HepG2 (cell line): Measurements from ENCODE around the gene TK1. TPM values are rescaled to one million over a fixed set of nuclear protein-coding genes. Genes with fewer than 3 reads are reported as not detected.

Source experiments
- AGO1 ChIP-seq: fragments of 200-400 bp; formaldehyde crosslinking; IDR thresholded peaks from 2 replicates; pipeline ENCODE4 v1.6.1; 2017; ENCODE audit warnings: mild to moderate bottlenecking, low read depth, low read length, moderate library complexity; ENCODE audit not compliant: poor library complexity, severe bottlenecking
- GTF3A ChIP-seq: sonication (generic); formaldehyde crosslinking; conservative IDR thresholded peaks from 2 replicates; pipeline ENCODE4 v1.4.0; 2020; ENCODE audit warnings: mild to moderate bottlenecking, missing genetic modification reagents
- KDM3A ChIP-seq: IDR thresholded peaks from 2 replicates; pipeline ENCODE4 v1.6.1; 2018; ENCODE audit warnings: low read depth, missing compliant biosample characterization
- SAFB2 ChIP-seq: sonication (generic); formaldehyde crosslinking; IDR thresholded peaks from 2 replicates; pipeline ENCODE4 v1.5.1; 2020; ENCODE audit warnings: missing genetic modification reagents, low read depth, mild to moderate bottlenecking, borderline replicate concordance
- SCMH1 ChIP-seq: sonication (generic); formaldehyde crosslinking; IDR thresholded peaks from 2 replicates; pipeline ENCODE4 v1.9.0; 2021; ENCODE audit warnings: missing genetic modification reagents, mild to moderate bottlenecking, borderline replicate concordance
- SMAD3 ChIP-seq: sonication (generic); formaldehyde crosslinking; IDR thresholded peaks from 2 replicates; pipeline ENCODE4 v1.4.0; 2020; ENCODE audit warnings: missing genetic modification reagents
- SRSF1 ChIP-seq: fragments of 200-400 bp; formaldehyde crosslinking; optimal IDR thresholded peaks from 2 replicates; pipeline ENCODE3; 2017; ENCODE audit warnings: mild to moderate bottlenecking, low read depth, low read length, moderate library complexity
- ZFP90 ChIP-seq: sonication (generic); formaldehyde crosslinking; IDR thresholded peaks from 2 replicates; pipeline ENCODE4 v1.8.0; 2022; ENCODE audit warnings: missing genetic modification reagents, mild to moderate bottlenecking, inconsistent platforms, borderline replicate concordance
- ZNF207 ChIP-seq: fragments of 450-650 bp; IDR thresholded peaks from 2 replicates; pipeline ENCODE4 v1.6.1; 2016; ENCODE audit warnings: antibody characterized with exemption, borderline replicate concordance
- ZNF547 ChIP-seq: sonication (generic); formaldehyde crosslinking; IDR thresholded peaks from 2 replicates; pipeline ENCODE4 v1.5.1; 2020; ENCODE audit warnings: mild to moderate bottlenecking, missing genetic modification reagents
- ZNF562 ChIP-seq: sonication (generic); formaldehyde crosslinking; IDR thresholded peaks from 2 replicates; pipeline ENCODE4 v1.8.0; 2022; ENCODE audit warnings: missing genetic modification reagents, borderline replicate concordance
- polyA plus RNA-seq, 8 experiments: library from polyadenylated mRNA; depleted of rRNA in 3 of 8; stranded (reverse) in 7 of 8; unstranded in 1 of 8; fragments of >200 nt; fragmentation: Illumina TruSeq in 4 of 8; extraction: Trizol in 4 of 8; gene quantifications; 2 replicates each; pipeline versions ENCODE4 v1.2.1 to v1.2.3, GENCODE V29; 2011 to 2016; ENCODE audit warnings: low read depth in 4 of 8, missing spikeins in 1 of 8, mixed read lengths in 1 of 8; ENCODE audit not compliant: insufficient read depth in 1 of 8
- total RNA-seq, 5 experiments: library from RNA; depleted of rRNA; stranded (reverse); fragments of >200 nt; fragmentation: Illumina TruSeq; extraction: Trizol; gene quantifications; 2 replicates each; pipeline ENCODE4 v1.2.3, GENCODE V29; 2016; ENCODE audit warnings: low read depth in 1 of 5
- TF ChIP-seq, protein P1 (sequence below): IDR thresholded peaks from 2 replicates; pipeline ENCODE4 v1.6.1; 2016; ENCODE audit warnings: mild to moderate bottlenecking, missing biosample characterization, missing genetic modification reagents
- TF ChIP-seq, protein P2 (sequence below): sonication (generic); formaldehyde crosslinking; IDR thresholded peaks from 2 replicates; pipeline ENCODE4 v1.5.1; 2020; ENCODE audit warnings: missing genetic modification reagents, mild to moderate bottlenecking, borderline replicate concordance
- TF ChIP-seq, protein P3 (sequence below): sonication (generic); formaldehyde crosslinking; IDR thresholded peaks from 2 replicates; pipeline ENCODE4 v1.4.0; 2020; ENCODE audit warnings: missing genetic modification reagents
- TF ChIP-seq, protein P4 (sequence below): sonication (generic); formaldehyde crosslinking; IDR thresholded peaks from 2 replicates; pipeline ENCODE4 v1.4.0; 2020; ENCODE audit warnings: mild to moderate bottlenecking, missing genetic modification reagents
- TF ChIP-seq, protein P5 (sequence below): sonication (generic); formaldehyde crosslinking; IDR thresholded peaks from 2 replicates; pipeline ENCODE4 v1.4.0; 2020; ENCODE audit warnings: mild to moderate bottlenecking, missing genetic modification reagents

The TK1 gene
- total and polyA plus RNA-seq, 2 of the 13 experiments (the other 11 are each of a cell fraction or from before 2014, with no cell fraction given) = 45.0 to 96.0 TPM

DNA sequence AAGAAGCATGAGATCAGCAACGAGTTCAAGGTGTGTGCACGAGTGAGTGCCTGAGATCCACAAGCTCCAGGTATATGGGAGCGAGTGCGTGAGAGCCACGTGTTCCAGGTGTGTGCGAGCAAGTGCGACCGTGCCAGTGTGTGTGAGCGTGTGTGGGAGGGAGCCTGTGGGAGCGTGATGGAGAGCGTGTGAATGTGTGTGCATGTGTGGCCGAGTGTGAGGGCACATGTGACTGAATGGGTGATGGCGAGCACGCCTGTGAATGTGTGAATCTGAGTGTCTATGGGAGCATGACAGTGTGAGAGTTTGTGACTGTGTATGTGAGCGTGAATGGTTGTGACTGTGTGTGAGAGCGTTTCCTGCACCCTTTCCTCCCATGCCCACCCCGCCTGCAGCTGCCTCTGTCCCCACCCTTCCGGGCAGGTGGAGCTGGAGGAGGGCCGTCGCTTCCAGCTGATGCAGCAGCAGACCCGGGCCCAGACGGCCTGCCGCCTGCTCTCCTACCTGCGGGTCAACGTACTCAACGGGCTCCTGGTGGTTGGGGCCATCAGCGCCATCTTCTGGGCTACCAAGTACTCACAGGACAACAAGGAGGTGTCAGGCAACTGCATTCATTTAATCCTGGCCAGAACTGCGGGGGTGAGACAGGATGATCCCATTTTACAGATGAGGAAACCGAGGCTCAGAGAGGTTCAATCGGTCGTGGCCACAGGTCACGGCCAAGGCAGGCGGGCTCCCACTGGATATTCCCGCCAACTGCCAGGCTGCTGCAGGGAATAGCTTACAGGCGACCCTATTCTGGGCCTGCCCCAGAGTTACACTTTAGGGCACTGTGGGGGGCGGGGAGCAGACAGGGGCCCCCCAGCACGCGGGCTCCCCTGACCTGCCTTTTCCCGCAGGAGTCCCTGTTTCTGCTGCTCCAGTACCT lies 52.6 kb downstream of the TK1 start (continued):
- peak; percentile 64; the same call in 1 of the 2 replicates for TF ChIP-seq SMAD3 (CRISPR knock-in tag)
- TF ChIP-seq, protein P1, sequence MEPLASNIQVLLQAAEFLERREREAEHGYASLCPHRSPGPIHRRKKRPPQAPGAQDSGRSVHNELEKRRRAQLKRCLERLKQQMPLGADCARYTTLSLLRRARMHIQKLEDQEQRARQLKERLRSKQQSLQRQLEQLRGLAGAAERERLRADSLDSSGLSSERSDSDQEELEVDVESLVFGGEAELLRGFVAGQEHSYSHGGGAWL (CRISPR knock-in tag) = no peak
- no peak for TF ChIP-seq ZNF207
- TF ChIP-seq ZFP90 (CRISPR knock-in tag) = 0 out of 2 replicates have a peak, but pooled peaks have one; percentile 26
- no peak for TF ChIP-seq ZNF562 (CRISPR knock-in tag)
- no peak for TF ChIP-seq GTF3A (CRISPR knock-in tag)
- no peak for TF ChIP-seq SRSF1
- TF ChIP-seq, protein P2, sequence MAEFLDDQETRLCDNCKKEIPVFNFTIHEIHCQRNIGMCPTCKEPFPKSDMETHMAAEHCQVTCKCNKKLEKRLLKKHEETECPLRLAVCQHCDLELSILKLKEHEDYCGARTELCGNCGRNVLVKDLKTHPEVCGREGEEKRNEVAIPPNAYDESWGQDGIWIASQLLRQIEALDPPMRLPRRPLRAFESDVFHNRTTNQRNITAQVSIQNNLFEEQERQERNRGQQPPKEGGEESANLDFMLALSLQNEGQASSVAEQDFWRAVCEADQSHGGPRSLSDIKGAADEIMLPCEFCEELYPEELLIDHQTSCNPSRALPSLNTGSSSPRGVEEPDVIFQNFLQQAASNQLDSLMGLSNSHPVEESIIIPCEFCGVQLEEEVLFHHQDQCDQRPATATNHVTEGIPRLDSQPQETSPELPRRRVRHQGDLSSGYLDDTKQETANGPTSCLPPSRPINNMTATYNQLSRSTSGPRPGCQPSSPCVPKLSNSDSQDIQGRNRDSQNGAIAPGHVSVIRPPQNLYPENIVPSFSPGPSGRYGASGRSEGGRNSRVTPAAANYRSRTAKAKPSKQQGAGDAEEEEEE (CRISPR knock-in tag) = no peak
- TF ChIP-seq, protein P3, sequence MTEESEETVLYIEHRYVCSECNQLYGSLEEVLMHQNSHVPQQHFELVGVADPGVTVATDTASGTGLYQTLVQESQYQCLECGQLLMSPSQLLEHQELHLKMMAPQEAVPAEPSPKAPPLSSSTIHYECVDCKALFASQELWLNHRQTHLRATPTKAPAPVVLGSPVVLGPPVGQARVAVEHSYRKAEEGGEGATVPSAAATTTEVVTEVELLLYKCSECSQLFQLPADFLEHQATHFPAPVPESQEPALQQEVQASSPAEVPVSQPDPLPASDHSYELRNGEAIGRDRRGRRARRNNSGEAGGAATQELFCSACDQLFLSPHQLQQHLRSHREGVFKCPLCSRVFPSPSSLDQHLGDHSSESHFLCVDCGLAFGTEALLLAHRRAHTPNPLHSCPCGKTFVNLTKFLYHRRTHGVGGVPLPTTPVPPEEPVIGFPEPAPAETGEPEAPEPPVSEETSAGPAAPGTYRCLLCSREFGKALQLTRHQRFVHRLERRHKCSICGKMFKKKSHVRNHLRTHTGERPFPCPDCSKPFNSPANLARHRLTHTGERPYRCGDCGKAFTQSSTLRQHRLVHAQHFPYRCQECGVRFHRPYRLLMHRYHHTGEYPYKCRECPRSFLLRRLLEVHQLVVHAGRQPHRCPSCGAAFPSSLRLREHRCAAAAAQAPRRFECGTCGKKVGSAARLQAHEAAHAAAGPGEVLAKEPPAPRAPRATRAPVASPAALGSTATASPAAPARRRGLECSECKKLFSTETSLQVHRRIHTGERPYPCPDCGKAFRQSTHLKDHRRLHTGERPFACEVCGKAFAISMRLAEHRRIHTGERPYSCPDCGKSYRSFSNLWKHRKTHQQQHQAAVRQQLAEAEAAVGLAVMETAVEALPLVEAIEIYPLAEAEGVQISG = peak; percentile 52; the same call in 1 of the 2 replicates
- TF ChIP-seq SAFB2 (CRISPR knock-in tag) = no peak
- no peak for TF ChIP-seq AGO1
- TF ChIP-seq KDM3A (CRISPR knock-in tag) = peak; percentile 55; the same call in 1 of the 2 replicates
- TF ChIP-seq, protein P4, sequence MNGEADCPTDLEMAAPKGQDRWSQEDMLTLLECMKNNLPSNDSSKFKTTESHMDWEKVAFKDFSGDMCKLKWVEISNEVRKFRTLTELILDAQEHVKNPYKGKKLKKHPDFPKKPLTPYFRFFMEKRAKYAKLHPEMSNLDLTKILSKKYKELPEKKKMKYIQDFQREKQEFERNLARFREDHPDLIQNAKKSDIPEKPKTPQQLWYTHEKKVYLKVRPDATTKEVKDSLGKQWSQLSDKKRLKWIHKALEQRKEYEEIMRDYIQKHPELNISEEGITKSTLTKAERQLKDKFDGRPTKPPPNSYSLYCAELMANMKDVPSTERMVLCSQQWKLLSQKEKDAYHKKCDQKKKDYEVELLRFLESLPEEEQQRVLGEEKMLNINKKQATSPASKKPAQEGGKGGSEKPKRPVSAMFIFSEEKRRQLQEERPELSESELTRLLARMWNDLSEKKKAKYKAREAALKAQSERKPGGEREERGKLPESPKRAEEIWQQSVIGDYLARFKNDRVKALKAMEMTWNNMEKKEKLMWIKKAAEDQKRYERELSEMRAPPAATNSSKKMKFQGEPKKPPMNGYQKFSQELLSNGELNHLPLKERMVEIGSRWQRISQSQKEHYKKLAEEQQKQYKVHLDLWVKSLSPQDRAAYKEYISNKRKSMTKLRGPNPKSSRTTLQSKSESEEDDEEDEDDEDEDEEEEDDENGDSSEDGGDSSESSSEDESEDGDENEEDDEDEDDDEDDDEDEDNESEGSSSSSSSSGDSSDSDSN (CRISPR knock-in tag) = peak; percentile 61
- no peak for TF ChIP-seq ZNF547 (CRISPR knock-in tag)
- no peak for TF ChIP-seq SCMH1 (CRISPR knock-in tag)
- TF ChIP-seq, protein P5, sequence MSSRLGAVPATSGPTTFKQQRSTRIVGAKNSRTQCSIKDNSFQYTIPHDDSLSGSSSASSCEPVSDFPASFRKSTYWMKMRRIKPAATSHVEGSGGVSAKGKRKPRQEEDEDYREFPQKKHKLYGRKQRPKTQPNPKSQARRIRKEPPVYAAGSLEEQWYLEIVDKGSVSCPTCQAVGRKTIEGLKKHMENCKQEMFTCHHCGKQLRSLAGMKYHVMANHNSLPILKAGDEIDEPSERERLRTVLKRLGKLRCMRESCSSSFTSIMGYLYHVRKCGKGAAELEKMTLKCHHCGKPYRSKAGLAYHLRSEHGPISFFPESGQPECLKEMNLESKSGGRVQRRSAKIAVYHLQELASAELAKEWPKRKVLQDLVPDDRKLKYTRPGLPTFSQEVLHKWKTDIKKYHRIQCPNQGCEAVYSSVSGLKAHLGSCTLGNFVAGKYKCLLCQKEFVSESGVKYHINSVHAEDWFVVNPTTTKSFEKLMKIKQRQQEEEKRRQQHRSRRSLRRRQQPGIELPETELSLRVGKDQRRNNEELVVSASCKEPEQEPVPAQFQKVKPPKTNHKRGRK (CRISPR knock-in tag) = 0 out of 2 replicates have a peak, but pooled peaks have one; percentile 56
